OCI-LY7 (cell line): ENCODE data around the gene CCDC122.

Experiments
- CTCF ChIP-seq: fragments of 200-600 bp; sonication (generic); conservative IDR thresholded peaks from 2 replicates; pipeline ENCODE4 v1.5.1; 2014; ENCODE audit warnings: mild to moderate bottlenecking, antibody characterized with exemption, low read length, moderate library complexity, mixed read lengths
- EZH2phosphoT487 ChIP-seq: fragments of 200-600 bp; sonication (generic); IDR thresholded peaks from 2 replicates; pipeline ENCODE4 v1.6.1; 2018; ENCODE audit warnings: low read depth, borderline replicate concordance, mild to moderate bottlenecking, mixed run types, antibody characterized with exemption, low read length, moderate library complexity, mixed read lengths

- TF ChIP-seq CTCF (no peak), EZH2phosphoT487 (no peak)
These were observed 1.8 kb downstream of the CCDC122 start for GRCh38 chr13:43877766-43878165.
